Sigmoid colon (tissue), 7 donors: Measurements from ENCODE around the gene APOD. TPM values are rescaled to one million over a fixed set of nuclear protein-coding genes. Genes with fewer than 3 reads are reported as not detected.
A peak's percentile ranks its signal among the peaks of the same experiment; 100 is the strongest.

Experiments used
- DNase-seq: peaks from one replicate; pipeline ENCODE4 v3.0.0-alpha.2; 2019
- H3K27ac ChIP-seq, 4 donors: fragments of 200-600 bp; sonication (generic); one replicate each; pipeline ENCODE4 v1.5.1; 2016 to 2019; ENCODE audit warnings: mild to moderate bottlenecking in 1 of 4
- H3K27me3 ChIP-seq, 3 donors: fragments of 200-600 bp; sonication (generic); one replicate each; pipeline ENCODE4 v1.5.1; 2019; ENCODE audit warnings: mild to moderate bottlenecking in 1 of 3
- H3K36me3 ChIP-seq, 4 donors: fragments of 200-600 bp; sonication (generic); one replicate each; pipeline ENCODE4 v1.5.1; 2016 to 2019
- H3K4me1 ChIP-seq, 4 donors: fragments of 200-600 bp; sonication (generic); one replicate each; pipeline ENCODE4 v1.5.1; 2017 to 2019
- H3K4me3 ChIP-seq, 4 donors: fragments of 200-600 bp; sonication (generic); one replicate each; pipeline ENCODE4 v1.5.1; 2017 to 2019; ENCODE audit warnings: mild to moderate bottlenecking in 2 of 4, moderate library complexity in 1 of 4
- H3K9me3 ChIP-seq, 4 donors: fragments of 200-600 bp in 3 of 4; sonication (generic) in 3 of 4; one replicate each; pipeline versions ENCODE4 v1.5.1 to v1.6.1; 2013 to 2019
- CTCF ChIP-seq, 4 experiments: fragments of 450-650 bp in 3 of 4; fragments of 200-600 bp in 1 of 4; IDR thresholded peaks; one replicate each; pipeline ENCODE4 v1.5.1; 2016 to 2019; ENCODE audit warnings: antibody characterized with exemption in 4 of 4, mild to moderate bottlenecking in 3 of 4, moderate library complexity in 2 of 4
- EP300 ChIP-seq, 4 donors: sonication (generic); formaldehyde crosslinking; IDR thresholded peaks; one replicate each; pipeline ENCODE4 v1.6.1; 2017; ENCODE audit warnings: antibody characterized with exemption in 4 of 4
- POLR2A ChIP-seq, 2 donors: fragments of 450-650 bp; IDR thresholded peaks; one replicate each; pipeline ENCODE4 v1.6.1; 2016; ENCODE audit warnings: antibody characterized with exemption in 2 of 2, mild to moderate bottlenecking in 2 of 2, moderate library complexity in 2 of 2
- POLR2AphosphoS5 ChIP-seq, 4 donors: sonication (generic); formaldehyde crosslinking; IDR thresholded peaks; one replicate each; pipeline ENCODE4 v1.6.1; 2017; ENCODE audit warnings: antibody characterized with exemption in 4 of 4
- WGBS, 2 donors: extraction: QIAGEN DNeasy Blood & Tissue Kit; methylation state at CpG; one replicate each; pipeline ENCODE4 v1.1.7; 2013; 5-methylcytosine and 5-hydroxymethylcytosine counted together
- intact Hi-C: fragments of 100-400 bp; cut with DNase I; formaldehyde crosslinking; loops from one replicate; pipeline ENCODE4 v1.15.1; 2023
- polyA plus RNA-seq, 3 donors: library from polyadenylated mRNA; stranded (reverse); fragments of 200-250 nt; gene quantifications; one replicate each; pipeline ENCODE4 v1.2.3, GENCODE V29; 2013
- total RNA-seq, 4 donors: library from RNA; depleted of rRNA; stranded (reverse); fragments of >200 nt; gene quantifications; one replicate each; pipeline ENCODE4 v1.1.0, GENCODE V29; 2016
- donor health status: healthy with polysubstance abuse.
- donor health status: Bipolar disorder and iron deficiency.
- donor health status: healthy.

Gene APOD
- total and polyA plus RNA-seq, 7 donors: 8.1 to 296 (median 63.7) TPM

GRCh38 chr3:195559723-195560409, 23.9 kb downstream of the APOD start:
- WGBS, 2 donors: 92 to 93% methylated on average over 4 of the region's 4 CpGs
- no peak overlapping the region for H3K27ac ChIP-seq
- H3K4me3 ChIP-seq: no peak overlapping the region
- no peak for DNase-seq
- H3K9me3 ChIP-seq: no peaks in the 10 kb centered on the region
- no peaks in the 10 kb centered on the region for H3K4me1 ChIP-seq
- intact Hi-C loops: no loop called here
- H3K27me3 ChIP-seq: peaks cover 0 to under 1% (median 0%) of the 10 kb centered on the region in 3 donors
- H3K36me3 ChIP-seq: no peaks in the 10 kb centered on the region
- TF ChIP-seq POLR2A (IDR thresholded peaks at IDR 0.05): no peak
- no peak for TF ChIP-seq EP300 (IDR thresholded peaks at IDR 0.05)
- TF ChIP-seq POLR2AphosphoS5 (IDR thresholded peaks at IDR 0.05): no peak
- no peak for TF ChIP-seq CTCF (IDR thresholded peaks at IDR 0.05)

- intact Hi-C loops: no loop called here
- no peaks in the 10 kb centered on the region for H3K36me3 ChIP-seq
- 32 to 52% methylated on average over 3 of the region's 3 CpGs for WGBS, 2 donors
Measured at GRCh38 chr3:195558602-195559001, 25.1 kb downstream of the APOD start.

GRCh38 chr3:195557322-195557721, 26.4 kb downstream of the APOD start:
- DNase-seq: no peak
- no peaks in the 10 kb centered on the region for H3K9me3 ChIP-seq
- no peak overlapping the region for H3K27ac ChIP-seq
- H3K36me3 ChIP-seq: no peaks in the 10 kb centered on the region
- H3K4me3 ChIP-seq: no peak overlapping the region
- H3K4me1 ChIP-seq: no peaks in the 10 kb centered on the region
- 19 to 65% methylated on average over 4 of the region's 4 CpGs for WGBS, 2 donors
- no peak for TF ChIP-seq CTCF (IDR thresholded peaks at IDR 0.05)
- no peak for TF ChIP-seq POLR2A (IDR thresholded peaks at IDR 0.05)
- no peak for TF ChIP-seq POLR2AphosphoS5 (IDR thresholded peaks at IDR 0.05)
- no peak for TF ChIP-seq EP300 (IDR thresholded peaks at IDR 0.05)
- H3K27me3 ChIP-seq: no peaks in the 10 kb centered on the region
- intact Hi-C loops: no loop called here

More at GRCh38 chr3:195558602-195559001, 25.1 kb downstream of the APOD start:
- Histone ChIP-seq H3K9me3 (no peaks in the 10 kb centered on the region), H3K4me1 (no peaks in the 10 kb centered on the region), H3K4me3 (no peak overlapping the region), H3K27ac (no peak overlapping the region), H3K27me3 (no peaks in the 10 kb centered on the region)
- DNase-seq: no peak
- TF ChIP-seq EP300 (IDR thresholded peaks at IDR 0.05): no peak
- peak in 1 of 4 experiments; percentile 13 for TF ChIP-seq CTCF (IDR thresholded peaks at IDR 0.05)
- TF ChIP-seq POLR2A (IDR thresholded peaks at IDR 0.05): no peak
- TF ChIP-seq POLR2AphosphoS5 (IDR thresholded peaks at IDR 0.05): no peak

- no peaks in the 10 kb centered on the region for H3K9me3 ChIP-seq
- no peaks in the 10 kb centered on the region for H3K27me3 ChIP-seq
- intact Hi-C loops: no loop called here
- H3K27ac ChIP-seq: no peak overlapping the region
- H3K4me1 ChIP-seq: no peaks in the 10 kb centered on the region
- 49 to 54% methylated on average over 10 of the region's 10 CpGs for WGBS, 2 donors
- H3K4me3 ChIP-seq: no peak overlapping the region
- no peak for DNase-seq
- no peaks in the 10 kb centered on the region for H3K36me3 ChIP-seq
- TF ChIP-seq CTCF (IDR thresholded peaks at IDR 0.05) (no peak), POLR2AphosphoS5 (IDR thresholded peaks at IDR 0.05) (no peak), EP300 (IDR thresholded peaks at IDR 0.05) (no peak), POLR2A (IDR thresholded peaks at IDR 0.05) (no peak)
Measured at GRCh38 chr3:195556390-195556789, 27.4 kb downstream of the APOD start.

- no peaks in the 10 kb centered on the region for H3K27me3 ChIP-seq
- no peak overlapping the region for H3K27ac ChIP-seq
- no peak for TF ChIP-seq POLR2AphosphoS5 (IDR thresholded peaks at IDR 0.05)
- no peak for TF ChIP-seq POLR2A (IDR thresholded peaks at IDR 0.05)
- TF ChIP-seq CTCF (IDR thresholded peaks at IDR 0.05): no peak
- no peak for TF ChIP-seq EP300 (IDR thresholded peaks at IDR 0.05)
- no peaks in the 10 kb centered on the region for H3K9me3 ChIP-seq
- H3K4me1 ChIP-seq: no peaks in the 10 kb centered on the region
- intact Hi-C loops: no loop called here
- DNase-seq: no peak
- no peaks in the 10 kb centered on the region for H3K36me3 ChIP-seq
- no peak overlapping the region for H3K4me3 ChIP-seq
- 82 to 84% methylated on average over 8 of the region's 8 CpGs for WGBS, 2 donors
Measured at GRCh38 chr3:195555110-195555509, 28.6 kb downstream of the APOD start.
